Measurements from ENCODE around the gene SERBP1. TPM values are rescaled to one million over a fixed set of nuclear protein-coding genes. Genes with fewer than 3 reads are reported as not detected.

The SERBP1 gene
- total and polyA plus RNA-seq, 5 donors from 2014 or later: 131 to 148 (median 137) TPM

GRCh38 chr1:67465375-67465774, 35.2 kb upstream of the SERBP1 start:
- no peak for DNase-seq
- Histone ChIP-seq H3K4me1 (ENCODE audit: control insufficient read depth, insufficient read depth, low read length, poor library complexity, severe bottlenecking) (no peaks in the 10 kb centered on the region), H3K27me3 (ENCODE audit: control insufficient read depth, insufficient read depth, low read length) (no peaks in the 10 kb centered on the region), H3K4me3 (ENCODE audit: low read depth, low read length) (no peak overlapping the region), H3K27ac (ENCODE audit: insufficient read depth, low read length, poor library complexity, severe bottlenecking) (no peak overlapping the region), H3K36me3 (ENCODE audit: control insufficient read depth, insufficient read depth, low read length) (no peaks in the 10 kb centered on the region), H3K9me3 (ENCODE audit: control insufficient read depth in 2 of 2, low read length in 2 of 2) (no peaks in the 10 kb centered on the region)
- Mint-ChIP-seq H3K9me3 (no peaks in the 10 kb centered on the region), H3K4me3 (no peak overlapping the region), H3K27ac (no peak overlapping the region), H3K27me3 (no peaks in the 10 kb centered on the region), H3K36me3 (no peaks in the 10 kb centered on the region), H3K4me1 (no peaks in the 10 kb centered on the region)
- ATAC-seq (ENCODE audit: low read depth in 2 of 2): no peak

GRCh38 chr1:67464746-67465145, 34.5 kb upstream of the SERBP1 start:
- Mint-ChIP-seq H3K27ac (no peak overlapping the region), H3K9me3 (no peaks in the 10 kb centered on the region), H3K4me3 (no peak overlapping the region), H3K4me1 (no peaks in the 10 kb centered on the region), H3K36me3 (no peaks in the 10 kb centered on the region), H3K27me3 (no peaks in the 10 kb centered on the region)
- Histone ChIP-seq H3K9me3 (ENCODE audit: control insufficient read depth in 2 of 2, low read length in 2 of 2) (no peaks in the 10 kb centered on the region), H3K36me3 (ENCODE audit: control insufficient read depth, insufficient read depth, low read length) (no peaks in the 10 kb centered on the region), H3K4me3 (ENCODE audit: low read depth, low read length) (no peak overlapping the region), H3K27ac (ENCODE audit: insufficient read depth, low read length, poor library complexity, severe bottlenecking) (no peak overlapping the region), H3K4me1 (ENCODE audit: control insufficient read depth, insufficient read depth, low read length, poor library complexity, severe bottlenecking) (no peaks in the 10 kb centered on the region), H3K27me3 (ENCODE audit: control insufficient read depth, insufficient read depth, low read length) (no peaks in the 10 kb centered on the region)
- ATAC-seq (ENCODE audit: low read depth in 2 of 2) (no peak), DNase-seq (no peak)

- no peak overlapping the region for H3K4me3 Mint-ChIP-seq
- no peaks in the 10 kb centered on the region for H3K9me3 Mint-ChIP-seq
Measured at GRCh38 chr1:67464058-67464457, 33.9 kb upstream of the SERBP1 start.

GRCh38 chr1:67463298-67463955, 33.2 kb upstream of the SERBP1 start:
- no peaks in the 10 kb centered on the region for H3K36me3 ChIP-seq (ENCODE audit: control insufficient read depth, insufficient read depth, low read length)
- Mint-ChIP-seq H3K27me3 (no peaks in the 10 kb centered on the region), H3K4me3 (no peak overlapping the region), H3K27ac (no peak overlapping the region), H3K9me3 (no peaks in the 10 kb centered on the region), H3K36me3 (no peaks in the 10 kb centered on the region), H3K4me1 (no peaks in the 10 kb centered on the region)
- ATAC-seq (ENCODE audit: low read depth in 2 of 2): no peak
- H3K27ac ChIP-seq (ENCODE audit: insufficient read depth, low read length, poor library complexity, severe bottlenecking): no peak overlapping the region
- no peaks in the 10 kb centered on the region for H3K4me1 ChIP-seq (ENCODE audit: control insufficient read depth, insufficient read depth, low read length, poor library complexity, severe bottlenecking)
- no peak overlapping the region for H3K4me3 ChIP-seq (ENCODE audit: low read depth, low read length)
- no peak for DNase-seq
- H3K27me3 ChIP-seq (ENCODE audit: control insufficient read depth, insufficient read depth, low read length): no peaks in the 10 kb centered on the region
- H3K9me3 ChIP-seq (ENCODE audit: control insufficient read depth in 2 of 2, low read length in 2 of 2): no peaks in the 10 kb centered on the region

More at GRCh38 chr1:67464058-67464457, 33.9 kb upstream of the SERBP1 start:
- Mint-ChIP-seq H3K4me1 (no peaks in the 10 kb centered on the region), H3K27ac (no peak overlapping the region), H3K27me3 (no peaks in the 10 kb centered on the region), H3K36me3 (no peaks in the 10 kb centered on the region)
- no peak for DNase-seq
- Histone ChIP-seq H3K36me3 (ENCODE audit: control insufficient read depth, insufficient read depth, low read length) (no peaks in the 10 kb centered on the region), H3K27ac (ENCODE audit: insufficient read depth, low read length, poor library complexity, severe bottlenecking) (no peak overlapping the region), H3K4me1 (ENCODE audit: control insufficient read depth, insufficient read depth, low read length, poor library complexity, severe bottlenecking) (no peaks in the 10 kb centered on the region), H3K27me3 (ENCODE audit: control insufficient read depth, insufficient read depth, low read length) (no peaks in the 10 kb centered on the region), H3K4me3 (ENCODE audit: low read depth, low read length) (no peak overlapping the region), H3K9me3 (ENCODE audit: control insufficient read depth in 2 of 2, low read length in 2 of 2) (no peaks in the 10 kb centered on the region)
- ATAC-seq (ENCODE audit: low read depth in 2 of 2): no peak

- no peak overlapping the region for H3K27ac Mint-ChIP-seq
- DNase-seq: no peak
- Histone ChIP-seq H3K4me3 (ENCODE audit: low read depth, low read length) (no peak overlapping the region), H3K27me3 (ENCODE audit: control insufficient read depth, insufficient read depth, low read length) (no peaks in the 10 kb centered on the region), H3K36me3 (ENCODE audit: control insufficient read depth, insufficient read depth, low read length) (no peaks in the 10 kb centered on the region), H3K9me3 (ENCODE audit: control insufficient read depth in 2 of 2, low read length in 2 of 2) (no peaks in the 10 kb centered on the region), H3K4me1 (ENCODE audit: control insufficient read depth, insufficient read depth, low read length, poor library complexity, severe bottlenecking) (no peaks in the 10 kb centered on the region), H3K27ac (ENCODE audit: insufficient read depth, low read length, poor library complexity, severe bottlenecking) (no peak overlapping the region)
- H3K4me1 Mint-ChIP-seq: no peaks in the 10 kb centered on the region
- ATAC-seq (ENCODE audit: low read depth in 2 of 2): no peak
- H3K36me3 Mint-ChIP-seq: no peaks in the 10 kb centered on the region
- H3K27me3 Mint-ChIP-seq: peaks cover 4% of the 10 kb centered on the region
- no peak overlapping the region for H3K4me3 Mint-ChIP-seq
- no peaks in the 10 kb centered on the region for H3K9me3 Mint-ChIP-seq
Measured at GRCh38 chr1:67460676-67461500, 30.7 kb upstream of the SERBP1 start.

GRCh38 chr1:67459068-67459467, 28.9 kb upstream of the SERBP1 start:
- no peaks in the 10 kb centered on the region for H3K36me3 Mint-ChIP-seq
- no peak for DNase-seq
- Histone ChIP-seq H3K27ac (ENCODE audit: insufficient read depth, low read length, poor library complexity, severe bottlenecking) (no peak overlapping the region), H3K4me1 (ENCODE audit: control insufficient read depth, insufficient read depth, low read length, poor library complexity, severe bottlenecking) (no peaks in the 10 kb centered on the region), H3K27me3 (ENCODE audit: control insufficient read depth, insufficient read depth, low read length) (no peaks in the 10 kb centered on the region), H3K4me3 (ENCODE audit: low read depth, low read length) (no peak overlapping the region), H3K36me3 (ENCODE audit: control insufficient read depth, insufficient read depth, low read length) (no peaks in the 10 kb centered on the region), H3K9me3 (ENCODE audit: control insufficient read depth in 2 of 2, low read length in 2 of 2) (no peaks in the 10 kb centered on the region)
- H3K27me3 Mint-ChIP-seq: peaks cover 9% of the 10 kb centered on the region
- no peak overlapping the region for H3K27ac Mint-ChIP-seq
- H3K9me3 Mint-ChIP-seq: no peaks in the 10 kb centered on the region
- no peak overlapping the region for H3K4me3 Mint-ChIP-seq
- no peaks in the 10 kb centered on the region for H3K4me1 Mint-ChIP-seq
- no peak for ATAC-seq (ENCODE audit: low read depth in 2 of 2)

GRCh38 chr1:67458663-67459062, 28.5 kb upstream of the SERBP1 start:
- ATAC-seq (ENCODE audit: low read depth in 2 of 2) (no peak), DNase-seq (no peak)
- no peak overlapping the region for H3K4me3 ChIP-seq (ENCODE audit: low read depth, low read length)
- H3K4me1 ChIP-seq (ENCODE audit: control insufficient read depth, insufficient read depth, low read length, poor library complexity, severe bottlenecking): no peaks in the 10 kb centered on the region
- Mint-ChIP-seq H3K27ac (no peak overlapping the region), H3K4me3 (no peak overlapping the region), H3K27me3 (peaks cover 9% of the 10 kb centered on the region), H3K9me3 (no peaks in the 10 kb centered on the region), H3K4me1 (no peaks in the 10 kb centered on the region), H3K36me3 (no peaks in the 10 kb centered on the region)
- no peaks in the 10 kb centered on the region for H3K9me3 ChIP-seq (ENCODE audit: control insufficient read depth in 2 of 2, low read length in 2 of 2)
- no peaks in the 10 kb centered on the region for H3K27me3 ChIP-seq (ENCODE audit: control insufficient read depth, insufficient read depth, low read length)
- H3K36me3 ChIP-seq (ENCODE audit: control insufficient read depth, insufficient read depth, low read length): no peaks in the 10 kb centered on the region
- H3K27ac ChIP-seq (ENCODE audit: insufficient read depth, low read length, poor library complexity, severe bottlenecking): no peak overlapping the region

GRCh38 chr1:67457247-67457646, 27.0 kb upstream of the SERBP1 start:
- no peaks in the 10 kb centered on the region for H3K4me1 Mint-ChIP-seq
- no peak overlapping the region for H3K4me3 ChIP-seq (ENCODE audit: low read depth, low read length)
- no peaks in the 10 kb centered on the region for H3K27me3 ChIP-seq (ENCODE audit: control insufficient read depth, insufficient read depth, low read length)
- H3K36me3 ChIP-seq (ENCODE audit: control insufficient read depth, insufficient read depth, low read length): no peaks in the 10 kb centered on the region
- ATAC-seq (ENCODE audit: low read depth in 2 of 2): no peak
- H3K9me3 Mint-ChIP-seq: no peaks in the 10 kb centered on the region
- H3K4me1 ChIP-seq (ENCODE audit: control insufficient read depth, insufficient read depth, low read length, poor library complexity, severe bottlenecking): no peaks in the 10 kb centered on the region
- H3K27ac ChIP-seq (ENCODE audit: insufficient read depth, low read length, poor library complexity, severe bottlenecking): no peak overlapping the region
- H3K27ac Mint-ChIP-seq: no peak overlapping the region
- no peaks in the 10 kb centered on the region for H3K9me3 ChIP-seq (ENCODE audit: control insufficient read depth in 2 of 2, low read length in 2 of 2)
- no peaks in the 10 kb centered on the region for H3K36me3 Mint-ChIP-seq
- no peak for DNase-seq
- H3K4me3 Mint-ChIP-seq: no peak overlapping the region
- peaks cover 14% of the 10 kb centered on the region for H3K27me3 Mint-ChIP-seq
